WERI-Rb-1 (cell line): ENCODE results near the gene SYNDIG1L.
"Not testable (repeated sequence)": the region's sequence is repeated elsewhere in the genome, so short reads cannot be mapped to it uniquely, and the experiment has no call there.

Experiments
- DNase-seq: peaks from one replicate; pipeline ENCODE4 v3.0.0-alpha.2; 2020
- H3K27ac ChIP-seq: fragments of 250-450 bp; sonication (Bioruptor Pico); 2 replicates; pipeline ENCODE4 v1.5.1; 2020; ENCODE audit warnings: mild to moderate bottlenecking, moderate library complexity
- H3K27me3 ChIP-seq: fragments of 250-450 bp; sonication (Bioruptor Pico); 2 replicates; pipeline ENCODE4 v1.5.1; 2021; ENCODE audit warnings: mild to moderate bottlenecking, low read depth, moderate library complexity; ENCODE audit not compliant: insufficient read depth, severe bottlenecking
- H3K36me3 ChIP-seq: fragments of 250-450 bp; sonication (Bioruptor Pico); 2 replicates; pipeline ENCODE4 v1.5.1; 2020; ENCODE audit warnings: mild to moderate bottlenecking, moderate library complexity
- H3K4me3 ChIP-seq: 2 replicates; pipeline ENCODE4 v1.5.1; 2011; ENCODE audit warnings: low read depth, mild to moderate bottlenecking, control low read depth, low read length
- H3K9me3 ChIP-seq: fragments of 250-450 bp; sonication (Bioruptor Pico); 2 replicates; pipeline ENCODE4 v1.5.1; 2021; ENCODE audit warnings: mild to moderate bottlenecking, moderate library complexity; ENCODE audit not compliant: severe bottlenecking
- CTCF ChIP-seq: IDR thresholded peaks from 2 replicates; pipeline ENCODE4 v1.5.1; 2011; ENCODE audit warnings: low read depth, mild to moderate bottlenecking, control low read depth, inconsistent platforms, low read length

Gene SYNDIG1L

GRCh38 chr14:74459289-74459946 lies 33.4 kb upstream of the SYNDIG1L start:
- peak; percentile 87 for TF ChIP-seq CTCF
- H3K9me3 ChIP-seq, result peaks cover under 1% of the 10 kb centered on the region
- no peaks in the 10 kb centered on the region for H3K36me3 ChIP-seq
- no peaks in the 10 kb centered on the region for H3K27me3 ChIP-seq
- DNase-seq, result peak; percentile 85
- peak overlapping the region; percentile 99 for H3K27ac ChIP-seq
- no peak overlapping the region for H3K4me3 ChIP-seq

GRCh38 chr14:74457565-74457895 lies 31.5 kb upstream of the SYNDIG1L start:
- peak overlapping the region; percentile 50 for H3K27ac ChIP-seq
- H3K9me3 ChIP-seq, result peaks cover 7% of the 10 kb centered on the region
- peak; percentile 55 for DNase-seq
- no peak for TF ChIP-seq CTCF
- no peak overlapping the region for H3K4me3 ChIP-seq
- H3K36me3 ChIP-seq, result no peaks in the 10 kb centered on the region
- H3K27me3 ChIP-seq, result no peaks in the 10 kb centered on the region

GRCh38 chr14:74456684-74457564 lies 30.9 kb upstream of the SYNDIG1L start:
- Histone ChIP-seq H3K4me3 (no peak overlapping the region), H3K36me3 (no peaks in the 10 kb centered on the region), H3K27me3 (no peaks in the 10 kb centered on the region), H3K9me3 (peaks cover 7% of the 10 kb centered on the region), H3K27ac (peak overlapping the region; percentile 50)
- peak; percentile 82 for DNase-seq
- peak; percentile 12; the same call in 1 of the 2 replicates for TF ChIP-seq CTCF

- not testable (repeated sequence) for DNase-seq, H3K36me3 ChIP-seq, H3K27ac ChIP-seq, H3K9me3 ChIP-seq, H3K4me3 ChIP-seq, H3K27me3 ChIP-seq
Observed at GRCh38 chr14:74454397-74454796, 28.4 kb upstream of the SYNDIG1L start.

GRCh38 chr14:74444866-74445265 lies 18.9 kb upstream of the SYNDIG1L start:
- Histone ChIP-seq H3K36me3 (no peaks in the 10 kb centered on the region), H3K9me3 (no peaks in the 10 kb centered on the region), H3K4me3 (no peak overlapping the region), H3K27me3 (no peaks in the 10 kb centered on the region), H3K27ac (no peak overlapping the region)
- no peak for DNase-seq
- no peak for TF ChIP-seq CTCF

- DNase-seq, result no peak
- no peaks in the 10 kb centered on the region for H3K9me3 ChIP-seq
- H3K4me3 ChIP-seq, result no peak overlapping the region
- no peaks in the 10 kb centered on the region for H3K27me3 ChIP-seq
- no peak overlapping the region for H3K27ac ChIP-seq
- H3K36me3 ChIP-seq, result no peaks in the 10 kb centered on the region
- TF ChIP-seq CTCF, result no peak
Observed at GRCh38 chr14:74442757-74443156, 16.7 kb upstream of the SYNDIG1L start.
